ENCODE results near the gene CD302.
"Not testable (repeated sequence)": the region's sequence is repeated elsewhere in the genome, so short reads cannot be mapped to it uniquely, and the experiment has no call there.

DNA sequence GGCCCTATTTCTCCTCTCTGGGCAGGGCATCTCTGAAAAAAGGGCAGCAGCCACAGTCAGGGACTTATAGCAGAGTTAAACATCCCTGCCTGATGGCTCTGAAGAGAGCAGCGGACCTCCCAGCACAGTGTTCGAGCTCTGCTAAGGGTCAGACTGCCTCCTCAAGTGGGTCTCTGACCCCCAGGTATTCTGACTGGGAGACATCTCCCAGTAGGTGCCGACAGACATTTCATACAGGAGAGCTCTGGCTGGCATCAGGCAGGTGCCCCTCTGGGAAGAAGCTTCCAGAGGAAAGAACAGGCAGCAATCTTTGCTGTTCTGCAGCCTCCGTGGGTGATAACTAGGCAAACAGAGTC, 24.4 kb upstream of the CD302 start:
- TF ChIP-seq CTCF (conservative IDR thresholded peaks at IDR 0.05); ZFX (IDR thresholded peaks at IDR 0.05): not testable (repeated sequence)

Measured in C4-2B (cell line).